ENCODE data around the gene CUL2.
"Not testable (repeated sequence)": the region's sequence is repeated elsewhere in the genome, so short reads cannot be mapped to it uniquely, and the experiment has no call there.

CUL2 gene

DNA sequence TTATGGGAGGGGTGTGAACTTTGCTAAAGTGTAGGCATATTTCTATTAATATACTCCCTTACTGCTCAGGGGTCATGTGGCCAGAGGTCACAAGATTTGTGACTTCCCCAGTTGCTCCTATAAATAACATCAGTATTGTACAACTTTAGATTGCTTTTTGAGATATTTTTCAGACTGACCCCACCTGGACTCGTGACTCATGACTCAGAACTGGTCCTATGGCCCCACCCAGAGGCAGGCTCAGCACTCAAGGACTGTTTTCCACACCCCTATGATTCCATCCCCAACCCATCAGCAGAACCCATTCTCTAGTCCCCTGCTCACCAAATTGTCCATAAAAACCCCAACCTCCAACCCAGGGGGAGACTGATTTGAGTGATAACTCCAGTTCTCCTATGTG, 2.7 kb upstream of the CUL2 start:
- no peak overlapping the region for H3K27ac ChIP-seq

DNA sequence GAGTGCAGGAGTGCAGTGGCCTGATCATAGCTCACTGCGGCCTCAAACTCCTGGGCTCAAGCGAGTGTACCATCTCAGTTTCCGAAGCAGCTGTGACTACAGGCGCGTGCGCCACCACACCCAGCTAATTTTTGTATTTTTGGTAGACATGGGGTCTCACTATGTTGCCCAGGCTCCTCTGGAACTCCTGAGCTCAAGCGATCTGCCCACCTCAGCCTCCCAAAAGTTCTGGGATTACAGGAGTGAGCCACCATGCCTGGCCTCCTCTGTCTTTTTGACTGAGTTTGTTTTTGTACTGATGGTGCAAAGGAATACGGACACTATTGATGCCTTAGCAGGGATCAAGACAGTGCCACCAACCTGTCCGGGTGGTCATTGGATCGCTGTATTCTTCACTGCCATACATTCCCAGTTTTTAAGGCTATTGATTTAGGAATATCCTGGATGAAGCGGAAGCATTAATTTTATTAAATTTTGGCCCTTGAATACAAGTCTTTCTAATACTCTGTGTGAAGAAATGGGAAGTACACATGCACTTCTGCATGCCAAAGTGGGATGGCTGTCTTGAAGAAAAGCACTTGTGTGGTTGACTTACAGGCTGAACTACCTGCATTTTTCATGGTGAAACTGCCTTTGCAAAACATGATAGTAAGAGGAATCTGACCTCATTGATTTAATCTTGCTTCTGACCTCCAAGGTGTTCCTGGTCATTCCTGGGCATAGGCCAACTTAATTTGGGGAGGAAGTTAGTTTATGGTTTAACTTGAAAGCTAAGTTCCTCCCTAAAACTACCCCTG, 2.1 kb upstream of the CUL2 start:
- TF ChIP-seq, protein P1, sequence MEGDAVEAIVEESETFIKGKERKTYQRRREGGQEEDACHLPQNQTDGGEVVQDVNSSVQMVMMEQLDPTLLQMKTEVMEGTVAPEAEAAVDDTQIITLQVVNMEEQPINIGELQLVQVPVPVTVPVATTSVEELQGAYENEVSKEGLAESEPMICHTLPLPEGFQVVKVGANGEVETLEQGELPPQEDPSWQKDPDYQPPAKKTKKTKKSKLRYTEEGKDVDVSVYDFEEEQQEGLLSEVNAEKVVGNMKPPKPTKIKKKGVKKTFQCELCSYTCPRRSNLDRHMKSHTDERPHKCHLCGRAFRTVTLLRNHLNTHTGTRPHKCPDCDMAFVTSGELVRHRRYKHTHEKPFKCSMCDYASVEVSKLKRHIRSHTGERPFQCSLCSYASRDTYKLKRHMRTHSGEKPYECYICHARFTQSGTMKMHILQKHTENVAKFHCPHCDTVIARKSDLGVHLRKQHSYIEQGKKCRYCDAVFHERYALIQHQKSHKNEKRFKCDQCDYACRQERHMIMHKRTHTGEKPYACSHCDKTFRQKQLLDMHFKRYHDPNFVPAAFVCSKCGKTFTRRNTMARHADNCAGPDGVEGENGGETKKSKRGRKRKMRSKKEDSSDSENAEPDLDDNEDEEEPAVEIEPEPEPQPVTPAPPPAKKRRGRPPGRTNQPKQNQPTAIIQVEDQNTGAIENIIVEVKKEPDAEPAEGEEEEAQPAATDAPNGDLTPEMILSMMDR (IDR thresholded peaks at IDR 0.05; ENCODE audit: low read depth, low read length) = no peak

More for the DNA sequence above, 2.7 kb upstream of the CUL2 start:
- Histone ChIP-seq H3K36me3 (no peaks in the 10 kb centered on the region), H3K9me3 (ENCODE audit: severe bottlenecking) (no peaks in the 10 kb centered on the region), H3K4me3 (ENCODE audit: low read depth, low read length) (no peak overlapping the region), H3K27me3 (ENCODE audit: insufficient read depth, low read depth, severe bottlenecking) (no peaks in the 10 kb centered on the region)
- TF ChIP-seq, protein P1 (IDR thresholded peaks at IDR 0.05; ENCODE audit: low read depth, low read length) = no peak
- no peak for DNase-seq

DNA sequence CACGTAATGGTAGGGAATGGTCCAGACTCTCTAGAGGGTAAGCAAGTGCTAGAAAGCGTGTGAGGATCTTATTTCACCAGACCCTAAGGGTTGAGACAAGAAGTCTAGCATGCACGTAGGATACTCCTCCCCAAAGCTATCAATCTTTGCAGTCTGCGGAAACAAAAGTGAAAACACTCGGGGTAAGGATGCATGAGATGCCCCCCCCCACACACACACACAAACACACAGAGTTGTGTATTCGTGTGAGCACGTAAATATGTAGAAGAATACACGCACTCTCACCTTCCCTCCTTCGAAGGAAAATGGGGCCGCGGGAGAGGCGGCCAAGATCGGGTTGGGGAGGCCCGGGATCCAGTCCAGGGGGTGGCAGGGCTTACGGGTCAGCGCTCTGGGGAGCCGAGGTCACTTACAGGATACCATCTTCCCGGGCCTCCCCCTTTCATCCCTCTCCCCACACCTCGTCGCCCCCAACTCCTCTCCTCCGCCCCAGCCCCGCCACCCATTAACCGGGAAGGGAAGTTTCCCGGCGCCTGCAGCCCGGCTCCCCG, 455 bp downstream of the CUL2 start:
- Histone ChIP-seq H3K36me3 (no peaks in the 10 kb centered on the region), H3K4me3 (ENCODE audit: low read depth, low read length) (peak overlapping the region; percentile 69), H3K27me3 (ENCODE audit: insufficient read depth, low read depth, severe bottlenecking) (no peaks in the 10 kb centered on the region), H3K27ac (peak overlapping the region; percentile 94), H3K9me3 (ENCODE audit: severe bottlenecking) (no peaks in the 10 kb centered on the region)
- DNase-seq = no peak
- TF ChIP-seq, protein P1 (IDR thresholded peaks at IDR 0.05; ENCODE audit: low read depth, low read length) = no peak

More for the DNA sequence above, 2.1 kb upstream of the CUL2 start:
- DNase-seq = no peak
- Histone ChIP-seq H3K36me3 (no peaks in the 10 kb centered on the region), H3K4me3 (ENCODE audit: low read depth, low read length) (no peak overlapping the region), H3K9me3 (ENCODE audit: severe bottlenecking) (no peaks in the 10 kb centered on the region), H3K27ac (no peak overlapping the region), H3K27me3 (ENCODE audit: insufficient read depth, low read depth, severe bottlenecking) (no peaks in the 10 kb centered on the region)

DNA sequence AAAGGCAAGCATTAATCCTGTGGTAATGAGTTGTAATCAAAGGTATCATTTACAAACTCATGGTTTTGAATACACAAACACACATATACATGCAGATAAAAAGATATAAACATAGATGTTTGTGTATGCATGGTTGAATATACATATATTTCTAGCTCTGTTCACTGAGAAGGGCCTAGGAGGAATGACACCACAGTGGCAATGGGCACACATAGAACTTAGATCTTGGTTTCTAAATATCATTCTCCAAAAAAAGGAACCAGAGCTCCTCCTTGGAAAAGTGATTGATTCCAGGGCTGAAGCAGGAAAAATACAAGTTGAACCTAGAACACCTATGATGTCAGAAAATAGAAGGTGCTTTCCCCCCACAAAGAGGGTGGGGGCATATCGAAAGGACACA, 6.9 kb downstream of the CUL2 start:
- Histone ChIP-seq H3K36me3 (no peaks in the 10 kb centered on the region), H3K4me3 (ENCODE audit: low read depth, low read length) (no peak overlapping the region)

DNA sequence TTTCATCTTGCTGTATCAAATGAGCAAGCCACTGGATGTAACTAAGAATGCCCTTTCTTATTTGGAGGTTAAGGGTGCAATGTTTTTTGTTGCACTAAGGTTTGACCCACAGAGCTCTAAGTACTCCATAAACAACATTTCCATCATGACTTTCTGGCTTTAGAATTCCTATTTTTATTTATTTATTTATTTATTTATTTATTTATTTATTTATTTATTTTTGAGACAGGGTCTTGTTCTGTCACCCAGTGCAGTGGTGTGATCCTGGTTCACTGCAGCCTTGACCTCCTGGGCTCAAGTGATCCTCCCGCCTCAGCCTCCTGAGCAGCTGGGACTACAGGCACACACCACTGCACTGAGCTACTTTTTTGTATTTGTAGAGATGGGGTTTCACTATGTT, 9.9 kb downstream of the CUL2 start:
- not testable (repeated sequence) for DNase-seq; H3K27me3 ChIP-seq (ENCODE audit: insufficient read depth, low read depth, severe bottlenecking); H3K4me3 ChIP-seq (ENCODE audit: low read depth, low read length); H3K36me3 ChIP-seq; H3K9me3 ChIP-seq (ENCODE audit: severe bottlenecking); H3K27ac ChIP-seq

More for the DNA sequence above, 6.9 kb downstream of the CUL2 start:
- Histone ChIP-seq H3K9me3 (ENCODE audit: severe bottlenecking) (no peaks in the 10 kb centered on the region), H3K27ac (no peak overlapping the region), H3K27me3 (ENCODE audit: insufficient read depth, low read depth, severe bottlenecking) (no peaks in the 10 kb centered on the region)
- DNase-seq = no peak
- TF ChIP-seq, protein P1 (IDR thresholded peaks at IDR 0.05; ENCODE audit: low read depth, low read length) = no peak

DNA sequence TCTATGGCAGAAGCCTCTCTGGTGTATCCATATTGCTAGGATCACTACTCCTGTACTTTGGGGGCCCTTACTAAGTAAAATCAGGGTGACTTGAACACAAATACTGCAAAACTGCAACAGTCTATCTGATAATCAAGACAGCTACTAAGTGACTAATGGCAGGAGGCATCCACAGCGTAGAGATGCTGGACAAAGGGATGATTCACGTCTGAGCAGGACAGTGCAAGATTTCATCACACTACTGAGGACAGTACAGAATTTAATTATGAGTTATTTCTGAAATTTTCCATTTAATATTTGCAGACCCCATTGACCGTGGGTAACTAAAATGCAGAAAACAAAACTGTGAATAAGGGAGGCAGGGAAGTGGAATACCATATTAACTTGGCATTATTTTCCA, 10.4 kb downstream of the CUL2 start:
- DNase-seq = no peak
- Histone ChIP-seq H3K36me3 (no peaks in the 10 kb centered on the region), H3K27ac (no peak overlapping the region), H3K27me3 (ENCODE audit: insufficient read depth, low read depth, severe bottlenecking) (no peaks in the 10 kb centered on the region), H3K9me3 (ENCODE audit: severe bottlenecking) (no peaks in the 10 kb centered on the region), H3K4me3 (ENCODE audit: low read depth, low read length) (no peak overlapping the region)
- TF ChIP-seq, protein P1 (IDR thresholded peaks at IDR 0.05; ENCODE audit: low read depth, low read length) = no peak

Measured in WERI-Rb-1 (cell line).